NCI-H1436 treated with DMSO at 0.1 percent for 48 hours (cell line): ENCODE data around the gene TMEM19.

ENCODE experiments used
- DNase-seq: peaks from one replicate; lab custom pipeline; 2025; lab: John Stamatoyannopoulos, UW

The TMEM19 gene

DNA sequence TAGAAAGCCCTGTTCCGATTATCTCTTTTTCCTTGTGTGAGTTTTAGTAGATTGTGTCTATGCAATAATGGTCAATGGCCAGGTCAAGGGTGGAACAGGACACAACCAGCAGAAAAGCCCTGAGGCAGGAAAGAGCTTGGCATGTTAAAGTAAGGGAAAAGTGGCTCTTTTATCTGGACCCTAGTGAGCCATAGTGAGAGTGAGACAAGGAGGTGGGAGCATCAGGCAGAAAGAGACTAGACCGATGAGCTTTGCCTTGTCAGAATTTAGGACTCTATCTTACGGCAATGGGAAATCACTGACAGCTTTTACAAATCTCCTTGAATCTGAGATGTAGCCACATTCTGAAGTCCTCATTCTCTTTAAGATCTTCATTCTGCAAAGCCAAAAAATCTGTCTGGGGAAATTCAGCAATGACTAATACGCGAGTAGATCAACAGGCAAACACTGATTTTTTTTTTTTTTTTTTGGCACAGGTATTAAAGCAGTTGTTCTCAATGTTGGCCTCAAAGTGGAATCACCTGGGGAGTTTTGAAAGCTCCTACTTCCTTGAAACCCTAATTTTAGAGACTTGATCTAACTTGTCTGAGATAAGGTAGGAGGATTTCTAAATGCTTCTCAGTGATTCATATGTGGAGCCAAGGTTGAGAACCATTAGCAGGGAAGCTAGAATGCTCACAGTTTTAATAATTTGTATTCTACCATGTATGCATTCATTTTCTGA, 33.9 kb downstream of the TMEM19 start:
- DNase-seq: no peak

DNA sequence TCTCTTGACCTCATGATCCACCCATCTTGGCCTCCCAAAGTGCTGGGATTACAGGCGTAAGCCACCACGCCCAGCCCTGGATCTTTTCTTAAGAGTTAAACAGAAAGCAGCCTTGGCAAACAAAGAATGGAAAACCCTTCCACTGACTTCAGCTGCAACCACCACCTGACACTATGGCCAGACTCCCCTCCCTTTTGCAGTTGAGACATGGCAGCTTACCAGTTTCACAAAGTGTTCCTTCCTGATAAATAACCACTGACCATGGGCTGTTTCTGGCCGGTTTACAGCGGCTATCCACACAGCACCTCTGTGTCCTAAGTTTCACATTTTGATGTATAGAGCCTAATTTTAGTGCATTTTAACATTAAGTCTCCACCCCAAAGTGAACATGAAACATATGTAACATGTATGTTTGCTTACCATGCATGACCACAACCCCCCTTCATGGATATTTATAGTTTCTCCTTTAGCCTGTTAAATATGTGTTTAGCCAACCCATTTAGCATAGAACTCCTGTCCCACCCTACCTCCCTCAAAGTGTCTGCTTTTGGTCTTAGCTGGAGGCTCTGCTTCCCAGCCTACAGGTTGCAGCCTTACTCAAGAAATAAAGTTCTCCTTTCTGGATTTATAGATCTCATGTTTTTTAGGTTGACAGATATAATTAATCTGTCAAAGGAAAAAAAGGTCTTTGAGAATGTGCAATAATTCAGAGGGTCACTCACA, 36.1 kb downstream of the TMEM19 start:
- no peak for DNase-seq

DNA sequence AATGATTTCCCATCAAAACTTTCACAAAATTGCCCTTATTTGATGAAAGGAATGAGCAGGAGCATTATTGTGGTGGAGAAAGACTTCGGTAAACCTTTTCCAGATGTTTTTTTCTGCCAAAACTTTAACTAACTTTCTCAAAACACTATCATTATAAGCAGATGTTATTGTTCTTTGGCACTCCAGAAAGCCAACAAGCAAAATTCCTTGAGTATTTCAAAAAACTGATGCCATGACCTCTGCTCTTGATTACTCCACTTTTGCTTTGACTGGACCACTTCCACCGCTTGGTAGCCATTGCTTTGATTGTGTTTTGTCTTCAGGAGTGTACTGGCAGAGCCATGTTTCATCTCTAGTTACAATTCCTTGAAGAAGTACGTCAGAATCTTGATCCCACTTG, 39.1 kb downstream of the TMEM19 start:
- no peak for DNase-seq

GRCh38 chr12:71726548-71726947, 40.7 kb downstream of the TMEM19 start:
- no peak for DNase-seq

DNA sequence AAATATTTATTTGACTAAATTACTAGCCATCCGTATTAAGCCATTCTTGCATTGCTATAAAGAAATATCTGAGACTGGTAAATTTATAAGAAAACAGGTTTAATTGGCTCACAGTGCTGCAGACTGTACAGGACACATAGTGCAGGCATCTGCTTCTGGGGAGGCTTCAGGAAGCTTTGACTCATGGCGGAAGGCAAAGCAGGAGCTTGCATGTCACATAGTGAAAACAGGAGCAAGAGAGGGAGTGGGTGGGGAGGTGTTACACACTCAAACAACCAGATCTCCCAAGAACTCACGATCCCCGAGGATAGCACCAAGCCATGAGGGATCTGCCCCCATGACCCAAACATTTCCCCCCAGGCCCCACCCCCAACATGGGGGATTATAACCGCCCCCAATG, 42.1 kb downstream of the TMEM19 start:
- DNase-seq: no peak

- no peak for DNase-seq
Observed at GRCh38 chr12:71730936-71731335, 45.1 kb downstream of the TMEM19 start.

DNA sequence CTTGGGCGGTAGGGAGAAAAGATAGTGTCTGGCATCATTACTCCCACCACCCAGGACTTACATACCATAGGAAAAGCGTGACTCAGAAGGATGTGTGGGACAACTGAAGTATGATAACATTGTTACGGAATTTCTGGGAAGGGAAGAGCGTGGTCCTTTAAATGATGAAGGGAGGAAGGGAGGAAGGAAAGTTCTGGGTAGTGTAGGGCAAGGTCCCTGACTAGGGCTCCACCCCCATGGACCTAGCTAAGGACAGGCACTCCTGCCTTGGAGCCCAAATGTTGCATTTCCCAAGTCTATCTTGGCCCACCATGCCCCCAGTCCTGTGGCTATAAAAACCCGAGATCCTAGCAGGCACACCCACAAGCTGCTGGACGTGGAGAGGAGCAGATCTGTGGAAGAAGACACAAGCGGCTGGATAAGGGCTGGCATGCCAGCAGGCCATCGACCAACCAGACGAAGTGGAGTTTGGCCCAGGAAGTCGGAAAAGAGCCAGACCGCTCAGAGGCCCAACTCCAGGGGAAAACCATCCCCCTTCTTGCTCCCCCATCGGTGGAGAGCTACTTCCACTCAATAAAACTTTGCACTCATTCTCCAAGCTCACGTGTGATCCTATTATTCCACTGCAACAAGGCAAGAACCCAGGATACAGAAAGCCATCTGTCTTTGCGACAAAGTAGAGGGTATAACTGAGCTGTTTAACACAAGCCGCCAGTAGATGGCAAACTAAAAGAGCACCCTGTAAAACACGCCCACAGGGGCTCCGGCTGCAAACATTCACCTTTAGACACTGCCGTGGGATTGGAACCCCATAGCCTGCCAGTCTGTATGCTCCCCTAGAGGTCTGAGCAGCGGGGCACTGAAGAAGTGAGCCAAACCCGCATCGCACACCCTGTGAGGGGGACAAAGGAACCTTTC, 45.8 kb downstream of the TMEM19 start:
- DNase-seq: no peak

DNA sequence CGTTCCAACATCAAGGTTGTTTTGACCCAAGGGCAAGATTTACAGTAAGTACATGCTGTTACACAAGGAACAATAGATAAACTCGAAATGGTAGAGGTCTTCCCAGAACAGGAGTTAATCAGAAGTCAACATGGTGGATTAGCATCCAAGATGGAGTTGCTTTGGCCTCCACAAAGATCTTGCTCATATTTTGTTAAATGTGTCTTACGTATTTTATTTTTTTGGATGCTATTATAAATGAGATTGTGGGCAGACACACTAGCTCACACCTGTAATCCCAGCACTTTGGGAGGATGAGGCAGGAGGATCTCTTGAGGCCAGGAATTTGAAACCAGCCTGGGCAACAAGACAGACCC, 46.5 kb downstream of the TMEM19 start:
- DNase-seq: no peak

GRCh38 chr12:71737197-71737596, 51.3 kb downstream of the TMEM19 start:
- no peak for DNase-seq

GRCh38 chr12:71742998-71743397, 57.1 kb downstream of the TMEM19 start:
- no peak for DNase-seq

GRCh38 chr12:71744522-71745300, 58.8 kb downstream of the TMEM19 start:
- no peak for DNase-seq

DNA sequence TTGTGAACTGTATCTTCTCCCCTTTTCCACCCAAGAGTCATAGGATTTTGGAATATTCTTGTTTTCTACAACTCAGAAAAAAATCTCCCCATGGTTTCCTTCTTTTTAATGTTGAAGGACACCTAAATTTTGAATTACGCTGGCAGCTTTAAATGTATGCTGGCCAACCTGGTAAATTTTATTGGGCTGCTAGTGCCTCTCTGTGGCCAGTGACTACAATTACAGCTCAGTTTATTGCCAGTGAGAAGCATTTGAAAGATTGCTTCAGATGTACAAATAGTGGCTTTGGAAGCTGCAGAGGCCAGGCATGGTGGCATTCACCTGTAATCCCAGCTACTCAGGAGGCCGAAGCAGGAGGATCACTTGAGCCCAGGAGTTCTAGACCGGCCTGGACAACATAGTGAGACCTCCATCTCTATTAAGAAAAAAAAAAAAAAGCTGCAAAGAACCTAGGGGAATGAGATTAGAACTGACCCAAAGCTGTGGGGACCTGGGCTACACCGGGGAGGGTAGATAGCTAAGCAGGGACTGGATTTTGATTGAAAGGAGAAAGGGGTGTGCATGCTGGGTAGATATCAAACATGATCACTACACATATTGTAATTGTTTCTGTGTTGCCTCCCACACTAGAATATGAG, 61.2 kb downstream of the TMEM19 start:
- DNase-seq: no peak

DNA sequence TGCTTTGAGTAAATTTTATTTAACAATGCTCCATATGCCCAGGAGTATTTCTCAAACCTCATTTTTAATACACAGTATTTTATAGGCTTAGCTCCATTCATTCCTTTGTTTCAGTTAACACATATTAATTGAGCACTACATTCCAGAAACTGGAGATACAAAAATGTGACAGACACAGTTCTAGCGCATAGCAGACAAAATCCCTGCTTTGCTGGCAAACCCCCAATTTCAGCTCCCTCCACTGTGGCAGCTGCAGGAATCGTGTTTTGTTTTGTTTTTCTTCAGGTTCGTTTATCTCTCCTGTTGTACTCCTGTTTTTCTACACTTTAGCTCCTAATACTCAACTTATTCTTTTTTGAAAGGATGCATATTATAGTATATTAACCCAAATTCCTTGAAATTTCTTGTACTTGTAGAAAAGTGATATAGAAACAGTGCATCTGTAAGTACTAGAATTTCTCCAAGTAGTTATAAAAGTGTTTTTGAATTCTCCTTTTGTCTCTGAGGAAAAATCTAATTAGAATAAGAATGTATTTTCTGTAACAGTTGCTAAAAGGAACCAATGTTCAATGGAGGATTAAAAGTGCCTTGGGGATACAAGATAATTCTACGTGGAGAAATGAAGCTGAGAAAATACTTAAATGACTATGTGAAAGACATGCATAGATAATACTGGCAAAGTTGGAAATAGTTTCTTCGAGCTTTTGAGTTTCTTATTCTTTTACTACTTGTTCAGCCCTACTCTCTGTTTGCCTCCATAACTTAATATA, 62.4 kb downstream of the TMEM19 start:
- no peak for DNase-seq

DNA sequence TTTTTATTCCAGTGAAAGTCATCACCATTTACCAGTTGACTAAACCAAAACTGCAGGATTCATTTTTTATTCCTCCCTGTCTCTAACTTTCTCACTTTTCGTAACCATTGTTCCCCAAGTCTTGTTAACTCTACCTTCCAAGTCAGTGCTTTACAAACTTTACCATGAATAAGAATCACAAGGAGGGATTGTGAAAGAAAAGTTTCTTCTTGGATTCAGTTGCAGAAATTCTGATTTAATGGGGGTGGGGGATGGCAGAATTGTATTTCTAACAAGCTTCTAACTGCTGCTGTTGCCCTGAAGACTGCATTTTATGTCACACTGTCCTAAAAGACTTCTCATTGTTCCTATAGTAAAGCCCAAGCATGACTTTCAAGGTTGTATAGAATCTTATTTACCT, 63.8 kb downstream of the TMEM19 start:
- no peak for DNase-seq

DNA sequence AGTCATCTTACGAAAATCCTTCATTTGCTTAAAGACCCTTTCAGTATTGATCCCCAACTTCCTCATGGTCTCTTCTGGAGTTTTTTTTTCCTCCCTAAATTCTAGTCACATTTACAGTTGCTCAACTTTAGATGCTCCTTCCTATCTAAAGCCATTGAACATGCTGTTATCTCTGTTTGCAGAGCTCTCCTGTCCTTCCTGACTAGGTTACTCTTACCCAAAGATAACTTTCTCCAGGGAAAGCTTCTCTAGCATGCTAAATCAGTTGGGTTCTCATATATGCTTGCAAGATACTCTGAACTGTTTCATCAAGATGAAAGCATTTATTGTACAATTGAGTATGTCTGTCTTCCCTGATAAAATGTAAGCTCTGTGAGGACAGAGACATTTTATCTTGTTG, 67.0 kb downstream of the TMEM19 start:
- DNase-seq: no peak
